ENCODE measurements around the gene CHST11.

CHST11 gene

GRCh38 chr12:104591257-104591885, 134.6 kb downstream of the CHST11 start:
- Histone ChIP-seq H3K4me3 (ENCODE audit: insufficient read depth, low read length, poor library complexity, severe bottlenecking) (no peak overlapping the region), H3K36me3 (ENCODE audit: low read length) (no peaks in the 10 kb centered on the region), H3K27me3 (ENCODE audit: low read length) (no peaks in the 10 kb centered on the region), H3K4me2 (ENCODE audit: low read depth, low read length, poor library complexity, severe bottlenecking) (no peak overlapping the region), H3K9me2 (replicated peaks; ENCODE audit: insufficient read depth, low read length) (no peaks in the 10 kb centered on the region), H3K9me3 (ENCODE audit: insufficient read depth, low read length) (no peaks in the 10 kb centered on the region), H2AFZ (ENCODE audit: low read depth, low read length, severe bottlenecking) (no peak overlapping the region), H3K79me2 (ENCODE audit: insufficient read depth, low read length) (no peaks in the 10 kb centered on the region), H3F3A (ENCODE audit: insufficient read depth) (no peaks in the 10 kb centered on the region), H3K27ac (ENCODE audit: low read depth, low read length) (no peak overlapping the region), H4K20me1 (ENCODE audit: low read depth, low read length) (no peaks in the 10 kb centered on the region), H3K9ac (ENCODE audit: low read length) (no peak overlapping the region)
- TF ChIP-seq, protein P1, sequence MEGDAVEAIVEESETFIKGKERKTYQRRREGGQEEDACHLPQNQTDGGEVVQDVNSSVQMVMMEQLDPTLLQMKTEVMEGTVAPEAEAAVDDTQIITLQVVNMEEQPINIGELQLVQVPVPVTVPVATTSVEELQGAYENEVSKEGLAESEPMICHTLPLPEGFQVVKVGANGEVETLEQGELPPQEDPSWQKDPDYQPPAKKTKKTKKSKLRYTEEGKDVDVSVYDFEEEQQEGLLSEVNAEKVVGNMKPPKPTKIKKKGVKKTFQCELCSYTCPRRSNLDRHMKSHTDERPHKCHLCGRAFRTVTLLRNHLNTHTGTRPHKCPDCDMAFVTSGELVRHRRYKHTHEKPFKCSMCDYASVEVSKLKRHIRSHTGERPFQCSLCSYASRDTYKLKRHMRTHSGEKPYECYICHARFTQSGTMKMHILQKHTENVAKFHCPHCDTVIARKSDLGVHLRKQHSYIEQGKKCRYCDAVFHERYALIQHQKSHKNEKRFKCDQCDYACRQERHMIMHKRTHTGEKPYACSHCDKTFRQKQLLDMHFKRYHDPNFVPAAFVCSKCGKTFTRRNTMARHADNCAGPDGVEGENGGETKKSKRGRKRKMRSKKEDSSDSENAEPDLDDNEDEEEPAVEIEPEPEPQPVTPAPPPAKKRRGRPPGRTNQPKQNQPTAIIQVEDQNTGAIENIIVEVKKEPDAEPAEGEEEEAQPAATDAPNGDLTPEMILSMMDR (IDR thresholded peaks at IDR 0.05; ENCODE audit: insufficient read depth, low read length, poor library complexity, severe bottlenecking): no peak
- no peak for TF ChIP-seq EZH2phosphoT487 (conservative IDR thresholded peaks at IDR 0.05; ENCODE audit: low read length)

DNA sequence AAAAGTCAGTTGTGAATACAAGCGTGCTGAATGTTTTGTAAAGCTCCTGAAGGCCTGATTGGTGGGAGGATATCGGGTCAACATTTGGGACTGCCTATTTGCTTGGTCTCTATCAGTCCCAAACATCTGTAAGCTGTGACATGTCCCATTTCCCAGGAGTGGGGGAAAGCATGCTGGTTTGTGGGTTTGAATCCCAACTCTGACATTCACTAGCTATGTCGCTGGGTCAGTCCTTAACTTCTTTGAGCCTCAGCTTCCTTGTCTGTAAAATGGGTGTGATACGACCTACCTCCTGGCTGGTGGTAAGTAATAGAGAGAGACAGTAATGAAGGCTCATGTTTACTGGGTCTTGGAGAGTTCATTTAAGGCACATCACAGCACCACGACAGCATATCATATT, 136.7 kb downstream of the CHST11 start:
- Histone ChIP-seq H3K9me2 (replicated peaks; ENCODE audit: insufficient read depth, low read length) (no peaks in the 10 kb centered on the region), H3K9ac (ENCODE audit: low read length) (no peak overlapping the region), H2AFZ (ENCODE audit: low read depth, low read length, severe bottlenecking) (no peak overlapping the region), H3K79me2 (ENCODE audit: insufficient read depth, low read length) (no peaks in the 10 kb centered on the region), H4K20me1 (ENCODE audit: low read depth, low read length) (no peaks in the 10 kb centered on the region), H3K36me3 (ENCODE audit: low read length) (no peaks in the 10 kb centered on the region), H3K4me2 (ENCODE audit: low read depth, low read length, poor library complexity, severe bottlenecking) (no peak overlapping the region), H3K27me3 (ENCODE audit: low read length) (no peaks in the 10 kb centered on the region), H3K4me3 (ENCODE audit: insufficient read depth, low read length, poor library complexity, severe bottlenecking) (no peak overlapping the region), H3F3A (ENCODE audit: insufficient read depth) (no peaks in the 10 kb centered on the region), H3K9me3 (ENCODE audit: insufficient read depth, low read length) (no peaks in the 10 kb centered on the region), H3K27ac (ENCODE audit: low read depth, low read length) (no peak overlapping the region)
- no peak for TF ChIP-seq EZH2phosphoT487 (conservative IDR thresholded peaks at IDR 0.05; ENCODE audit: low read length)
- TF ChIP-seq, protein P1 (IDR thresholded peaks at IDR 0.05; ENCODE audit: insufficient read depth, low read length, poor library complexity, severe bottlenecking): no peak

DNA sequence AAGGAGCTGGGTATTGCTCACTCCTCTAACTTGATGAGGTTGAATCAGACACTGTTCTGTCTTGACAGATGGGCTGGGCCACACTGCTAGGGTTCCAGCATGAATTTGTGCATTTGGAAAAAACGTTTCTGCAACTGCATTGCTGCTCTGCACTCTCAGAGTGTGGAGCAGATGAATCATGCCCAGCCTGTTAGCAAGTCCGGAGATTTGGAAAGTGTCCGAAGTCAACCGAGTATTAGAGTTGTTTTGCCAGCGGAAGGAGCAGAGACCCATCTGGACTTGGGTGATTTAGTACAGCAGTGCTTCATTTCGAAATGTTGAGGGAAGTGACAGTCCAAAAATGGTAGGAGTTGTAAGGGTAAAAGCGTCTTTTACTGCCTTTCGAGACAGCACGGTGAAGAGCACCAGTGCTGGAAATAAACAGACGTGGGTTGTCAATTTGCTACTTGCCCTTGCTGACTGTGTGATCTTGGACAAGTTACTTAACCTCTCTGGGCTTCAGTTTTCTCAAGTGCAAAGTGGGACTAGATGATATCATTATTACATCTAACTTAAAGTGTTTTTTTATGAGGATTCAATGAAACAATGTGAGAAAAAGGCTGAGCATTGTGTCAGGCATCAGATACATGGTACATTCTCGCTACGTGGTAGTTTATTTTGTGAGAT, 139.5 kb downstream of the CHST11 start:
- no peak overlapping the region for H2AFZ ChIP-seq (ENCODE audit: low read depth, low read length, severe bottlenecking)
- H3K4me2 ChIP-seq (ENCODE audit: low read depth, low read length, poor library complexity, severe bottlenecking): no peak overlapping the region
- H3K9me3 ChIP-seq (ENCODE audit: insufficient read depth, low read length): no peaks in the 10 kb centered on the region
- no peaks in the 10 kb centered on the region for H3F3A ChIP-seq (ENCODE audit: insufficient read depth)
- H3K36me3 ChIP-seq (ENCODE audit: low read length): no peaks in the 10 kb centered on the region
- no peaks in the 10 kb centered on the region for H3K79me2 ChIP-seq (ENCODE audit: insufficient read depth, low read length)
- H4K20me1 ChIP-seq (ENCODE audit: low read depth, low read length): no peaks in the 10 kb centered on the region
- TF ChIP-seq EZH2phosphoT487 (conservative IDR thresholded peaks at IDR 0.05; ENCODE audit: low read length): no peak
- TF ChIP-seq, protein P1 (IDR thresholded peaks at IDR 0.05; ENCODE audit: insufficient read depth, low read length, poor library complexity, severe bottlenecking): no peak
- H3K9me2 ChIP-seq (replicated peaks; ENCODE audit: insufficient read depth, low read length): no peaks in the 10 kb centered on the region
- H3K9ac ChIP-seq (ENCODE audit: low read length): no peak overlapping the region
- no peaks in the 10 kb centered on the region for H3K27me3 ChIP-seq (ENCODE audit: low read length)
- no peak overlapping the region for H3K4me3 ChIP-seq (ENCODE audit: insufficient read depth, low read length, poor library complexity, severe bottlenecking)
- no peak overlapping the region for H3K27ac ChIP-seq (ENCODE audit: low read depth, low read length)
